ENCODE data around the gene DOLK.

DOLK gene

GRCh38 chr9:128929560-128929959, 17.8 kb downstream of the DOLK start:
- no peak for DNase-seq

- no peak for DNase-seq
Measured at GRCh38 chr9:128928624-128929023, 18.8 kb downstream of the DOLK start.

- DNase-seq: peak; percentile 54 to 56
Measured at GRCh38 chr9:128927731-128928411, 19.5 kb downstream of the DOLK start.

GRCh38 chr9:128923493-128923883, 23.9 kb downstream of the DOLK start:
- no peak for DNase-seq

- DNase-seq: no peak
Measured at GRCh38 chr9:128921881-128922763, 25.3 kb downstream of the DOLK start.

- no peak for DNase-seq
Measured at GRCh38 chr9:128920381-128921058, 26.9 kb downstream of the DOLK start, which contains the start of gene PHYHD1. TSS of gene PHYHD1 (plus strand) at chr9:128920982. CDS start at chr9:128922324, 1,342 bp downstream.

- no peak for DNase-seq
Measured at GRCh38 chr9:128919402-128920089, 27.9 kb downstream of the DOLK start.

- no peak for DNase-seq
Measured at GRCh38 chr9:128918921-128919320, 28.5 kb downstream of the DOLK start.

- DNase-seq: no peak
Measured at GRCh38 chr9:128917151-128917849, 30.1 kb downstream of the DOLK start.

- no peak for DNase-seq
Measured at GRCh38 chr9:128916745-128917144, 30.7 kb downstream of the DOLK start.

- DNase-seq: no peak
Measured at GRCh38 chr9:128916204-128916603, 31.2 kb downstream of the DOLK start.

- no peak for DNase-seq
Measured at GRCh38 chr9:128913995-128914772, 33.2 kb downstream of the DOLK start.

- DNase-seq: no peak
Measured at GRCh38 chr9:128913048-128913900, 34.1 kb downstream of the DOLK start.

GRCh38 chr9:128912270-128912853, 35.0 kb downstream of the DOLK start:
- peak in 1 of 2 donors; percentile 28 for DNase-seq

GRCh38 chr9:128911529-128912035, 35.8 kb downstream of the DOLK start:
- no peak for DNase-seq

- DNase-seq: no peak
Measured at GRCh38 chr9:128910906-128911305, 36.5 kb downstream of the DOLK start.

GRCh38 chr9:128909859-128910258, 37.5 kb downstream of the DOLK start:
- no peak for DNase-seq

GRCh38 chr9:128908372-128908771, 39.0 kb downstream of the DOLK start:
- no peak for DNase-seq

GRCh38 chr9:128906741-128907140, 40.7 kb downstream of the DOLK start:
- no peak for DNase-seq

- no peak for DNase-seq
Measured at GRCh38 chr9:128905964-128906363, 41.4 kb downstream of the DOLK start.

Data from stimulated activated CD4-positive, alpha-beta T cell treated with anti-CD3 and anti-CD28 coated beads, Interleukin-2, amount 100 ng/mL, for 24 hours (primary cell).